HG03064 (cell line): ENCODE measurements around the gene IGSF10.

Experiments used
- ATAC-seq: cut with Tn5 transposase; IDR thresholded peaks from one replicate; pipeline ENCODE4 v1.9.1; 2021; ENCODE audit warnings: low read depth; ENCODE audit not compliant: unreplicated experiment

The IGSF10 gene

GRCh38 chr3:151426341-151426657 is 34.6 kb downstream of the IGSF10 start:
- no peak for ATAC-seq

DNA sequence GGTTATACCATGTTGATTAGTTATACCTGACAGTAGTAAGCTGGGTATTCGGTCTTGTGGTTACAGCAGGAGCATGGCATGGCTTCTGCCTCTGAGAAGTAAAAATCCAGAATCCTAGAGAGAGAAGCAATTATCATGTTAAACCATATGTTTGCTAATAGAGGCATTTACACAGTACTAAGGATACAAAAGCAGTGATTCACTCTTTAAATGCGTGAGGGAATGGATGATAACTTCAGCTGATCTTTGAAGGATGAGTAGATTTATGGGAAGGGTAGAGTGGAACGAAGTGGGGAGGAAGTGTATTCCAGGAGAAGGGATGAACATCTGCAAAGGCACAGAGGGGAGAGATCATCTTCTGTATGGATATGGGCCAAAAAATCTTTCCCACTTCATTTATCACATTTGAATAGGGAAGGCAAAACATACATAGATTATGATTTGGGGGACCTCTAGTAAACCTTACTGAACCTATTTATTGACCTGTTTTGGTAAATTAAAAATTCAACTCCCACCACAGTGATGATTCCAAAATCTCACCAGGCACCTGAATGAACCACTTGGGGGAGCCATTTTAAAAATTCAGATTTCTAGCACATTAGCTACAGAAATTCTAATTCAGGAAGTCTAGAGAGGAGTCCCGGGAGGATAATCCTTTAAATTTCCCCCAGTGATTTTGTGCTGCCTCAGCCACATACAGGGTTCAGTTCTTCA is 35.1 kb downstream of the IGSF10 start:
- ATAC-seq, result no peak

GRCh38 chr3:151423091-151423490 is 37.8 kb downstream of the IGSF10 start:
- no peak for ATAC-seq

- no peak for ATAC-seq
Measured at GRCh38 chr3:151421938-151422337, 38.9 kb downstream of the IGSF10 start.

DNA sequence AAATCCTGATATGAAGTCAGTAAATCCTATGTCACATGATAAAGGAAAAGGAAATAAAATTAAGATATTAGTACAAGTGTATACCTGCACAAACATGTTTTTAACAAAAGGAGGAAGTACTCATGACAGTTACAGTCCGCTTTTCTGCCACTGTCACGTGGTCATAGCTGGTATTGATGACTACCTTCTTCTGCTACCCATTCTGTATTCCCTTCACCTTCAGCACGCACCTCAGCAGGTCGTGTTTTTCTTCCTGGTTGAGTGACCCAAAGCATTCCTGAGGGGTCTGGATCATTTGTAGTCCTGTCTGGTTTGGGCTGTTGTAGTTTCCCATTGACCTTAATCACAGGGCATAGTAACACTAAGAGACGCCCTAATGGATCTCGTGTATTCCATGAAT is 41.1 kb downstream of the IGSF10 start:
- ATAC-seq, result no peak

GRCh38 chr3:151415289-151415688 is 45.6 kb downstream of the IGSF10 start:
- no peak for ATAC-seq

GRCh38 chr3:151412989-151413388 is 47.9 kb downstream of the IGSF10 start:
- no peak for ATAC-seq
